H4 (cell line): ENCODE results near the gene KCTD20. TPM values are rescaled to one million over a fixed set of nuclear protein-coding genes. Genes with fewer than 3 reads are reported as not detected.
"Not testable (repeated sequence)": the region's sequence is repeated elsewhere in the genome, so short reads cannot be mapped to it uniquely, and the experiment has no call there.

Experiments used
- DNase-seq: peaks from one replicate; pipeline ENCODE4 v3.0.0-alpha.2; 2015; ENCODE audit warnings: low spot score
- total RNA-seq: library from RNA; depleted of rRNA; stranded (reverse); fragments of >200 nt; shearing (Covaris generic); gene quantifications from 2 replicates; pipeline ENCODE4 v1.2.3, GENCODE V29; 2014; rRNA removed

KCTD20 gene
- total RNA-seq, result 56.1 and 68.5 TPM in 2 replicates

- DNase-seq, result peak; percentile 80
Measured at GRCh38 chr6:36442671-36443470, at the start of gene KCTD20, which contains the start of gene PXT1. KCTD20 (plus strand) TSS chr6:36443000; CDS start chr6:36470098, 27,098 bp downstream. PXT1 (minus strand) TSS chr6:36442854; CDS start chr6:36426082, 16,772 bp downstream.

- DNase-seq, result no peak
Measured at GRCh38 chr6:36399970-36400369, 42.8 kb upstream of the KCTD20 start.

- no peak for DNase-seq
Measured at GRCh38 chr6:36402481-36402880, 40.3 kb upstream of the KCTD20 start.

GRCh38 chr6:36404164-36404563 is 38.6 kb upstream of the KCTD20 start:
- DNase-seq, result no peak

- DNase-seq, result not testable (repeated sequence)
Measured at GRCh38 chr6:36409718-36410117, 33.1 kb upstream of the KCTD20 start.

- DNase-seq, result no peak
Measured at GRCh38 chr6:36413489-36414480, 29.0 kb upstream of the KCTD20 start.

- DNase-seq, result no peak
Measured at GRCh38 chr6:36414481-36414880, 28.3 kb upstream of the KCTD20 start.

GRCh38 chr6:36418558-36418957 is 24.2 kb upstream of the KCTD20 start:
- no peak for DNase-seq

GRCh38 chr6:36419310-36419709 is 23.5 kb upstream of the KCTD20 start:
- DNase-seq, result no peak

GRCh38 chr6:36422714-36423100 is 20.1 kb upstream of the KCTD20 start:
- DNase-seq, result no peak

- DNase-seq, result peak; percentile 97
Measured at GRCh38 chr6:36423101-36423824, 19.5 kb upstream of the KCTD20 start.

GRCh38 chr6:36426622-36427021 is 16.2 kb upstream of the KCTD20 start:
- no peak for DNase-seq

GRCh38 chr6:36428911-36429310 is 13.9 kb upstream of the KCTD20 start:
- DNase-seq, result no peak

- no peak for DNase-seq
Measured at GRCh38 chr6:36430351-36430750, 12.4 kb upstream of the KCTD20 start.

GRCh38 chr6:36431197-36431596 is 11.6 kb upstream of the KCTD20 start:
- DNase-seq, result no peak

- no peak for DNase-seq
Measured at GRCh38 chr6:36432151-36432671, 10.6 kb upstream of the KCTD20 start.

GRCh38 chr6:36436466-36436865 is 6.3 kb upstream of the KCTD20 start:
- DNase-seq, result no peak

- DNase-seq, result peak; percentile 99
Measured at GRCh38 chr6:36441307-36441894, 1.4 kb upstream of the KCTD20 start.

GRCh38 chr6:36442103-36442670 is 613 bp upstream of the KCTD20 start:
- DNase-seq, result no peak
